C4-2B (cell line): ENCODE measurements around the gene CFAP157.
"Not testable (repeated sequence)": the region's sequence is repeated elsewhere in the genome, so short reads cannot be mapped to it uniquely, and the experiment has no call there.

Experiments used
- H3K27ac ChIP-seq: fragments of 450-650 bp; 2 replicates; pipeline ENCODE4 v1.5.1; 2017
- CTCF ChIP-seq: fragments of 450-650 bp; conservative IDR thresholded peaks from 2 replicates; pipeline ENCODE4 v1.5.1; 2017; ENCODE audit warnings: mild to moderate bottlenecking
- ZFX ChIP-seq: fragments of 450-650 bp; IDR thresholded peaks from 2 replicates; pipeline ENCODE4 v1.6.1; 2017

The CFAP157 gene

GRCh38 chr9:127751269-127752054, 44.7 kb downstream of the CFAP157 start:
- no peak for TF ChIP-seq ZFX
- TF ChIP-seq CTCF, result no peak
- no peak overlapping the region for H3K27ac ChIP-seq

DNA sequence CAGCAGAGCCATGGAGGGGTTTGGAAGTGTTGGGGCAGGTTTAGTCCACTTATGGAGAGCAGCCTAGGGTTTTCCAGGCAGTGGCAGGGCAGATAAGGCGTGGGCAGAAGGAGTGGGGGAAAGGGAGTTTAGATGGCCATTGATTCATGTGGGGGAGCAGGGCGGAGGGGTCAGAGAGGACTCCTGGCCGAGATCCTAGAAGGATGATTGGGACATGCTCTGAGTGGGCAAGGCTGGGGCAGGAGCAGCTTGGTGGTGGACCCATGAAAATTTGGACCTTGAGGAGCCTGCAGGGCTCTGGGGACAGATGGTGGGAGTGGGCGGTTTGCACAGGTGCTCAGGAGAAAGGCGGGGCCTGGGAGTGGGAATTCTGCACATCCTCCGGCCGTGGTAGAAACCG, 46.4 kb downstream of the CFAP157 start:
- H3K27ac ChIP-seq, result no peak overlapping the region
- TF ChIP-seq CTCF (no peak), ZFX (no peak)

DNA sequence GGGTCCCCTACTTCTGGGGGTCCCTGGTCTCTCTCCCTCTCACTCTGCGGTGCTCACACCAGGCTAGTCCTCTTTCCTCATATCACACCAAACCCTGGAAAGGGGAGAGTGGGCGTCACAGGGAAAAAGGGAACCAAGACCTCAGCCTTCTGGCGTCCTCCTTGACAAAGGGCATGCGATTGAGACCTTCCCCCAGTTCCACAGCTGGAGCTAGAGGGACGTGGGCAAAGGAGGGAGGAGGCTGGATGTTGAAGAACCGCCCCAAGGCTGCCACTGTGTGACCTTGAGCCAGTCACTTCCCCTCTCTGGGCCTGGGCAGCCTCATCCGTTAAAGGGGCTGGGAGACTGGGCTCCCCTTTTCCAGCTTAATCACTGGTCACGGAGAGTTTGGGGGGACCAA, 46.8 kb downstream of the CFAP157 start:
- H3K27ac ChIP-seq, result no peak overlapping the region

DNA sequence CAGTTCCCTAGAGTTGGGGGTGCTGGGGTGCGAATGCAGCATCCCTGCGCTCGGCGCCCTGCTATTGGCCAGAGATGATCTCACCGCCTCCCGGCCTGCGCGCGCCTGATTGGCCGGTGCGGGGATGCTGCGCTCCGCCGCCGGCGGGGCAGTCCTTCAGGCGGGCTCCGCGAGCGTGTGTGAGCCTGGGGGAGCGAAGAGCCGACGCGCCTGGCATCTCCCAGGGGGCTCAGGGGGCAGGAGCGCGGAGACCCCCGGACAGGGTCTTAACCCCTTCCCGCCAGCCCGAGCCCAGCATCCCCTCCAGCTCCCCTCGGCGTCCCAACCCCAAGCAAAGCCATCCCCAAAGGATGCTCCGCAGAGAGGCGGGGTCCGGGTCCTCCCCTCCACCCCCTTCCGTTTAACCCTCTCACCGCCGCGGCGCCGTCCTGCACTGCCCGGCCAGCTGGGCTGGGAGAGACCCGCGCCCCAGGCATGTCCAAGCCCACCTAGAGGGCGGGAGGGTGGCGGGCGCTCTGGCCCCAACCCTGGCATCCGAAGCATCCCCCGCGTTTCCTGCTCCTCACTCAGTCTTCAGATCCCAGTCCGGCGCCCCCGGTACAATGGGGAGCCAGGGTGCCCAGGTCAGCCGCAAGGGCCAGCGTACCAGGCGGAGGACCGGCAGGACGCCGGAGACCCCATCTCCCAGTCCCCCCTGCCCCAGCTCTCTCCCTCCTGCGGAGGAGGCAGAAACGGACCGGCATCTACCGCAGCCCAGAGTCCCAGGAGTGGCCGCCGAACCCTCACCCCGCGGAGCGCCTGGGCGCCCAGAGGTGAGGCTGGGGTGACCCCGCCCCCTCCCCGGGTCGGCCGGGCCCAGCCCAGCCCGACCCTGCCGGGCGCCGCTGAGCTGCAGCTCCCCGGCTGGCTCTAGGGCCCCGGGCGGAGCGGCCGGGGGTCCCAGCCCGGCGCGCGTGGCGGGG, 47.6 kb downstream of the CFAP157 start:
- H3K27ac ChIP-seq, result no peak overlapping the region
- TF ChIP-seq CTCF, result no peak
- TF ChIP-seq ZFX, result no peak

More for the DNA sequence above, 46.8 kb downstream of the CFAP157 start:
- TF ChIP-seq ZFX (no peak), CTCF (no peak)

- H3K27ac ChIP-seq, result no peak overlapping the region
- TF ChIP-seq ZFX (no peak), CTCF (no peak)
Measured at GRCh38 chr9:127755061-127756060, 48.6 kb downstream of the CFAP157 start.

- TF ChIP-seq CTCF (no peak), ZFX (no peak)
- H3K27ac ChIP-seq, result no peak overlapping the region
Measured at GRCh38 chr9:127756233-127756632, 49.4 kb downstream of the CFAP157 start.

- not testable (repeated sequence) for H3K27ac ChIP-seq
Measured at GRCh38 chr9:127756776-127757175, 50.0 kb downstream of the CFAP157 start.
